ENCODE data around the gene IGLL5. TPM values are rescaled to one million over a fixed set of nuclear protein-coding genes. Genes with fewer than 3 reads are reported as not detected.

The IGLL5 gene
- total RNA-seq, 6 experiments from 2014 or later: not detected

GRCh38 chr22:22878801-22879674 lies 8.6 kb upstream of the IGLL5 start:
- Mint-ChIP-seq H3K4me1 (ENCODE audit: low read depth) (no peaks in the 10 kb centered on the region), H3K27ac (no peak overlapping the region), H3K4me3 (no peak overlapping the region), H3K27me3 (ENCODE audit: insufficient read depth) (peaks cover 24% of the 10 kb centered on the region), H3K9me3 (no peaks in the 10 kb centered on the region), H3K36me3 (ENCODE audit: low read depth) (no peaks in the 10 kb centered on the region)
- peak; percentile 28; the same call in 1 of the 2 replicates for TF ChIP-seq CTCF (IDR thresholded peaks at IDR 0.05)
- DNase-seq: no peak

- TF ChIP-seq CTCF (IDR thresholded peaks at IDR 0.05): no peak; the same call in 1 of the 2 replicates
- Mint-ChIP-seq H3K27me3 (ENCODE audit: insufficient read depth) (peaks cover 26% of the 10 kb centered on the region), H3K27ac (no peak overlapping the region)
Measured at GRCh38 chr22:22879675-22880155, 7.9 kb upstream of the IGLL5 start.

GRCh38 chr22:22880645-22881044 lies 7.0 kb upstream of the IGLL5 start:
- DNase-seq: no peak
- no peak overlapping the region for H3K27ac Mint-ChIP-seq
- TF ChIP-seq CTCF (IDR thresholded peaks at IDR 0.05): no peak
- no peaks in the 10 kb centered on the region for H3K36me3 Mint-ChIP-seq (ENCODE audit: low read depth)
- H3K27me3 Mint-ChIP-seq (ENCODE audit: insufficient read depth): peaks cover 26% of the 10 kb centered on the region
- H3K4me3 Mint-ChIP-seq: no peak overlapping the region
- H3K9me3 Mint-ChIP-seq: no peaks in the 10 kb centered on the region
- no peaks in the 10 kb centered on the region for H3K4me1 Mint-ChIP-seq (ENCODE audit: low read depth)

More at GRCh38 chr22:22879675-22880155, 7.9 kb upstream of the IGLL5 start:
- DNase-seq: no peak
- Mint-ChIP-seq H3K4me1 (ENCODE audit: low read depth) (no peaks in the 10 kb centered on the region), H3K9me3 (no peaks in the 10 kb centered on the region), H3K36me3 (ENCODE audit: low read depth) (no peaks in the 10 kb centered on the region), H3K4me3 (no peak overlapping the region)

- TF ChIP-seq CTCF (IDR thresholded peaks at IDR 0.05): no peak
- H3K4me3 Mint-ChIP-seq: no peak overlapping the region
- no peaks in the 10 kb centered on the region for H3K4me1 Mint-ChIP-seq (ENCODE audit: low read depth)
- DNase-seq: no peak
- H3K27me3 Mint-ChIP-seq (ENCODE audit: insufficient read depth): peaks cover 26% of the 10 kb centered on the region
- no peaks in the 10 kb centered on the region for H3K9me3 Mint-ChIP-seq
- no peaks in the 10 kb centered on the region for H3K36me3 Mint-ChIP-seq (ENCODE audit: low read depth)
- H3K27ac Mint-ChIP-seq: no peak overlapping the region
Measured at GRCh38 chr22:22881116-22882000, 6.3 kb upstream of the IGLL5 start.

- DNase-seq: no peak
- Mint-ChIP-seq H3K4me3 (no peak overlapping the region), H3K27ac (no peak overlapping the region), H3K27me3 (ENCODE audit: insufficient read depth) (peaks cover 26% of the 10 kb centered on the region), H3K36me3 (ENCODE audit: low read depth) (no peaks in the 10 kb centered on the region), H3K9me3 (no peaks in the 10 kb centered on the region), H3K4me1 (ENCODE audit: low read depth) (no peaks in the 10 kb centered on the region)
- TF ChIP-seq CTCF (IDR thresholded peaks at IDR 0.05): no peak
Measured at GRCh38 chr22:22882033-22882717, 5.4 kb upstream of the IGLL5 start.
